Muscle of leg (tissue), 11 donors: ENCODE results near the gene TTC22. TPM values are rescaled to one million over a fixed set of nuclear protein-coding genes. Genes with fewer than 3 reads are reported as not detected.

Experiments used
- DNase-seq: peaks from one replicate; pipeline ENCODE4 v3.0.0; 2013
- H3K27ac ChIP-seq: one replicate; pipeline ENCODE4 v1.5.1; 2013; ENCODE audit warnings: mild to moderate bottlenecking, low read length, control low read depth
- H3K27me3 ChIP-seq: one replicate; pipeline ENCODE4 v1.6.1; 2013; ENCODE audit warnings: low read length; ENCODE audit not compliant: control insufficient read depth, insufficient read depth
- H3K36me3 ChIP-seq: one replicate; pipeline ENCODE4 v1.6.1; 2013; ENCODE audit warnings: low read length; ENCODE audit not compliant: control insufficient read depth, insufficient read depth
- H3K4me1 ChIP-seq: one replicate; pipeline ENCODE4 v1.6.1; 2013; ENCODE audit warnings: low read length; ENCODE audit not compliant: control insufficient read depth, insufficient read depth
- H3K4me3 ChIP-seq: one replicate; pipeline ENCODE4 v1.5.1; 2013; ENCODE audit warnings: low read length, control low read depth
- H3K9me3 ChIP-seq: replicated peaks from 2 replicates; pipeline ENCODE4 v1.6.1; 2013; ENCODE audit warnings: low read depth, low read length; ENCODE audit not compliant: control insufficient read depth
- WGBS: methylation state at CpG from one replicate; pipeline ENCODE4 v1.1.5; 2013; ENCODE audit warnings: missing lambda C conversion rate; ENCODE audit not compliant: insufficient coverage; 5-methylcytosine and 5-hydroxymethylcytosine counted together
- polyA plus RNA-seq, 8 donors: library from polyadenylated mRNA; unstranded; fragments of 120-200 nt; gene quantifications; one replicate each; pipeline versions ENCODE4 v1.2.1 to v1.2.3, GENCODE V29; 2013; ENCODE audit warnings: inconsistent platforms in 1 of 8, low replicate concordance in 1 of 8; ENCODE audit not compliant: insufficient read length in 8 of 8, insufficient read depth in 1 of 8
- total RNA-seq: library from RNA; stranded (reverse); fragments of 120-200 nt; gene quantifications from one replicate; pipeline ENCODE4 v1.2.4, GENCODE V29; 2013

The TTC22 gene
- total and polyA plus RNA-seq, 9 donors, result 0.04 to 1.7 (median 0.13) TPM; not detected in 1

DNA sequence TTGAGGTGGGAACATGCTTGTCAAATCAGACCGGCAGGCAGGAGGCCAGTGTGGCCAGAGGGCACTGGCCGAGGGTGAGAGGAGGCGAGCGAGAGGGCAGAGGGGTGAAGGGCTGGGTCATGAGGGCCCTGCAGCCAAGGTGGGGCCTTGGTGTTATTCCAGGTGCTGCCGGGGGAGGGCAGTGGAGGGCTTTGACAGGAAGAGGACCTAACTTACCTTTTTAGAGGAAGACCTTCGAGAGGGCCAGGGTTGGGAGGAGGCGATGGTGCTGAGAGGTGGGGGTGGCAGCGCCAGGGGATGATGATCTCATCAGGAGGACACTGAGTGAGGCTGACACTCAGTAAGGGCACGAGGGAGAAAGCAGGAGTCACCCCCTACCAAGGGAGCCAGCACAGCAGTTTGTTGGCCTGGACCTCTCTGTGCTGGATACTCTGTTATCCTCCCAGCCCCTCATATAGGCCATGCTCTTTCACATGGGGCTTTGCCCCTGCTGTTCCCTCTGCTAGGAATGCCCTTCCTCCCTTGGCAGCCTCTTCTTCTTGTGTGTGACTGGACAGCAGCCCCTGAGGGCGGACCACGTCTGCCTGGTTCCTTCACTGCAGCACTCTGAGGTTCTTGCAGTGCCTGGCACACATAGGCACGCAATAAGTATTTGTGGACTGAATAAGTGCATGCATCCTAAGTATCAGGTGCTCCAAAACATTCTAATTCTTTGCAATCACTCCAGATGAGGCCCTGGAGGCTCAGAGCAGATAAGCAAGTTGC is 7.5 kb upstream of the TTC22 start:
- Histone ChIP-seq H3K9me3 (no peaks in the 10 kb centered on the region), H3K27me3 (peaks cover 4% of the 10 kb centered on the region), H3K27ac (no peak overlapping the region), H3K36me3 (no peaks in the 10 kb centered on the region), H3K4me1 (no peaks in the 10 kb centered on the region), H3K4me3 (no peak overlapping the region)
- no peak for DNase-seq
- WGBS, result 78% methylated on average over 5 of the region's 12 CpGs

DNA sequence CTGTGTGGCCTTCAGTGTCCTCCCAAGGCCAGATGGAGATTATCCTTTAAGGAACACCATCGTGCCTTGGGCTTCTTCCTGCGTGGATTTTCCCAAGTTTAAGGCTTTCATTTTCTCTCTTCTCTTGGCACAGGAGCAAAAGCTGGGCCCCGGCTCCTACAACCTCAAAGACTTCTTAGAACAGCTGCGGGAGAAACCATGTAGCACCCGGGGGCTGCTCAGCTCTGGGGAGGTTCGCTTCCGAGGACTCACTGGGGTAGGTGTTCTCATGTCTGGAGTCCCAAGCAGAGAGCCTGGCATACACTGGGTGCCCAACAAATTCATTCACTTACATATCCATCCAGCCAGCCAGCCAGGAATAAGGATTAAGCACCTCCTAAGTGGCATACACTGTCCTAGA is 6.6 kb upstream of the TTC22 start:
- 56% methylated on average over 2 of the region's 7 CpGs for WGBS
- H3K4me3 ChIP-seq, result no peak overlapping the region
- no peaks in the 10 kb centered on the region for H3K4me1 ChIP-seq
- no peaks in the 10 kb centered on the region for H3K9me3 ChIP-seq
- peaks cover 4% of the 10 kb centered on the region for H3K27me3 ChIP-seq
- no peak for DNase-seq
- no peaks in the 10 kb centered on the region for H3K36me3 ChIP-seq
- no peak overlapping the region for H3K27ac ChIP-seq

- Histone ChIP-seq H3K4me3 (no peak overlapping the region), H3K27me3 (peaks cover 4% of the 10 kb centered on the region), H3K27ac (no peak overlapping the region), H3K9me3 (no peaks in the 10 kb centered on the region), H3K36me3 (no peaks in the 10 kb centered on the region), H3K4me1 (no peaks in the 10 kb centered on the region)
- no peak for DNase-seq
- WGBS, result 65% methylated on average over 3 of the region's 11 CpGs
Observed at GRCh38 chr1:54806931-54807611, 5.9 kb upstream of the TTC22 start.

GRCh38 chr1:54805981-54806381 is 4.9 kb upstream of the TTC22 start:
- no peak overlapping the region for H3K27ac ChIP-seq
- 51% methylated on average over 24 of the region's 35 CpGs for WGBS

GRCh38 chr1:54805466-54805865 is 4.3 kb upstream of the TTC22 start:
- Histone ChIP-seq H3K27me3 (peaks cover 16% of the 10 kb centered on the region), H3K27ac (no peak overlapping the region), H3K9me3 (no peaks in the 10 kb centered on the region), H3K36me3 (no peaks in the 10 kb centered on the region), H3K4me3 (no peak overlapping the region), H3K4me1 (peaks cover 8% of the 10 kb centered on the region)
- DNase-seq, result no peak
- WGBS, result 80% methylated on average over 2 of the region's 3 CpGs

More at GRCh38 chr1:54805981-54806381, 4.9 kb upstream of the TTC22 start:
- no peak for DNase-seq
- Histone ChIP-seq H3K4me1 (peaks cover 5% of the 10 kb centered on the region), H3K36me3 (no peaks in the 10 kb centered on the region), H3K4me3 (no peak overlapping the region), H3K9me3 (no peaks in the 10 kb centered on the region), H3K27me3 (peaks cover 14% of the 10 kb centered on the region)

GRCh38 chr1:54804471-54805132 is 3.5 kb upstream of the TTC22 start:
- H3K27ac ChIP-seq, result no peak overlapping the region
- DNase-seq, result no peak
- 66% methylated on average over 2 of the region's 6 CpGs for WGBS
- no peak overlapping the region for H3K4me3 ChIP-seq
- peaks cover 8% of the 10 kb centered on the region for H3K4me1 ChIP-seq
- peaks cover 25% of the 10 kb centered on the region for H3K27me3 ChIP-seq
- no peaks in the 10 kb centered on the region for H3K9me3 ChIP-seq
- no peaks in the 10 kb centered on the region for H3K36me3 ChIP-seq

DNA sequence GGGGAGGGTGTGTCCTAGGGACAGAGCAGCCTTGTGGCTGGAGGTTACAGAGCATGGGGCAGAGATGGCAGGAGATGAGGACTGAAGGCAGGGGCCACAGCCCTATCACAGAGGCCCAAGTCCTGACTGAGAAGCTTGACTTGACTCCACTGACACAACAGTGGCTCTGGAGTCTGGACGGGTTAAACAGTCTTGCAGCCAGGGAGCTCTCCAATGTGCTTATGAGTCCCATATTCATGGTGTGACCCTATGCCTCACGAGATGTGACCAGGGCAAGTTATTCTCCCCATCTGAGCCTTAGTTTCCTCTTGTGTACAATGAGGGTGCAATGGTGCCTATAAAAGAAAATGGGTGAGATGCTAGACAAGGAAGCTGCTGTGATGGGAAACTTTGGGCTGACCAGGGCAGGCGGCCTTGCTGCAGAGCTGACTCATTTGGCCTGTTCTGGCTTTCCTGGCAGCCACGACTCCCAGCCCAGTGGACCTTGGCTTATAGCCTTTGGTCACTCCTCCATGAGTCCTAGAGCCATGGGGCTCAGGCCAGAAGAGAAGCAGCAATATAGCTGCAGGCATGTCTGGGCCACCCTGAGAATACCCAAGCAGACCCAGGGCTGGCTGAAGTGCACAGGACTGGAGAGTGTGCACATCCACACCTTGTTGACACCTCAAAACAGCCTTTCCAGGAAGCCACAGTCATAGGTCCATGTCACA is 2.8 kb upstream of the TTC22 start:
- Histone ChIP-seq H3K27me3 (peaks cover 31% of the 10 kb centered on the region), H3K4me1 (peaks cover 8% of the 10 kb centered on the region), H3K36me3 (no peaks in the 10 kb centered on the region), H3K27ac (no peak overlapping the region), H3K9me3 (no peaks in the 10 kb centered on the region), H3K4me3 (no peak overlapping the region)
- DNase-seq, result no peak
- 48% methylated on average over 4 of the region's 4 CpGs for WGBS

GRCh38 chr1:54800041-54800898 is 853 bp downstream of the TTC22 start:
- H3K4me3 ChIP-seq, result no peak overlapping the region
- H3K36me3 ChIP-seq, result no peaks in the 10 kb centered on the region
- WGBS, result 24% methylated on average over 38 of the region's 39 CpGs
- H3K9me3 ChIP-seq, result no peaks in the 10 kb centered on the region
- H3K27ac ChIP-seq, result no peak overlapping the region
- peaks cover 31% of the 10 kb centered on the region for H3K27me3 ChIP-seq
- DNase-seq, result no peak
- peaks cover 8% of the 10 kb centered on the region for H3K4me1 ChIP-seq

- Histone ChIP-seq H3K36me3 (no peaks in the 10 kb centered on the region), H3K4me3 (no peak overlapping the region), H3K27me3 (peaks cover 31% of the 10 kb centered on the region), H3K27ac (no peak overlapping the region), H3K9me3 (no peaks in the 10 kb centered on the region), H3K4me1 (peaks cover 12% of the 10 kb centered on the region)
- DNase-seq, result no peak
- WGBS, result 72% methylated on average over 4 of the region's 6 CpGs
Observed at GRCh38 chr1:54798769-54799641, 2.1 kb downstream of the TTC22 start.
